Measurements from ENCODE around the gene STON1. TPM values are rescaled to one million over a fixed set of nuclear protein-coding genes. Genes with fewer than 3 reads are reported as not detected.

Gene STON1
- total and polyA plus RNA-seq, 2 experiments from 2014 or later = 3.0 to 5.6 TPM

DNA sequence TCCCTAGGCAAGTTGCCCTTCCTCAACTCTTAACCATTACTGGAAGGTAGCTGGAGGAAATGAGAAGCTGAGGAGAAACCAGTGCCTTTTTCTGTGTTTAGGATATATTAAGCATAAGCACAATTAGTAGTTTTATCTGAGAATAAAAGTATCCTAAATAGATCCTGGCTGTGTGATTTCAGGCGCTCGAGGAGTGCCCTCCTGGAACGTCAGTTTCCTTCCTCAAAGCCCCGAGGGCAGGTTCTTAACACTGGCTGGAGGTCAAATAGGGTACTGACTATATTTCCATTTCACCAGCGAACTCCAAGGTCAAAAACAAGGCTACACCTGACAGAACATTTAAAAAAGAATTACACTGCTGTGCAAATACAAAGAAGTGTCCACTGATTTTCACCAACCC, 1.5 kb upstream of the STON1 start:
- in situ Hi-C loops (cut with MboI) = no loop called here
- WGBS, 2 experiments (ENCODE audit: low coverage in 1 of 2, low lambda C conversion rate in 2 of 2, missing lambda C conversion rate in 2 of 2) = 90 to 99% methylated on average over 5 of the region's 5 CpGs
- Histone ChIP-seq H4K20me1 (ENCODE audit: insufficient read depth) (no peaks in the 10 kb centered on the region), H3K9me3 (ENCODE audit: low read depth) (no peaks in the 10 kb centered on the region), H3K36me3 (ENCODE audit: low read depth) (no peaks in the 10 kb centered on the region), H3K9me2 (ENCODE audit: insufficient read depth) (no peaks in the 10 kb centered on the region), H3K27me3 (replicated peaks; ENCODE audit: insufficient read depth) (no peaks in the 10 kb centered on the region), H3K4me1 (ENCODE audit: insufficient read depth) (peaks cover 6% of the 10 kb centered on the region; the same call in 1 of the 2 replicates), H3K9ac (no peak overlapping the region), H3K4me3 (no peak overlapping the region), H3K79me2 (ENCODE audit: insufficient read depth) (0 out of 2 replicates have a peak, but pooled peaks cover 4% of the 10 kb centered on the region), H3F3A (ENCODE audit: insufficient read depth) (peaks cover 31% of the 10 kb centered on the region), H2AFZ (no peak overlapping the region), H3K4me2 (ENCODE audit: unreplicated experiment) (no peak overlapping the region), H3K27ac (no peak overlapping the region)
- TF ChIP-seq EZH2phosphoT487 (IDR thresholded peaks at IDR 0.05; ENCODE audit: insufficient read depth, low read depth) = no peak
- TF ChIP-seq EZH2 (IDR thresholded peaks at IDR 0.05; ENCODE audit: insufficient read depth, poor library complexity, severe bottlenecking) = no peak
- DNase-seq = no peak

DNA sequence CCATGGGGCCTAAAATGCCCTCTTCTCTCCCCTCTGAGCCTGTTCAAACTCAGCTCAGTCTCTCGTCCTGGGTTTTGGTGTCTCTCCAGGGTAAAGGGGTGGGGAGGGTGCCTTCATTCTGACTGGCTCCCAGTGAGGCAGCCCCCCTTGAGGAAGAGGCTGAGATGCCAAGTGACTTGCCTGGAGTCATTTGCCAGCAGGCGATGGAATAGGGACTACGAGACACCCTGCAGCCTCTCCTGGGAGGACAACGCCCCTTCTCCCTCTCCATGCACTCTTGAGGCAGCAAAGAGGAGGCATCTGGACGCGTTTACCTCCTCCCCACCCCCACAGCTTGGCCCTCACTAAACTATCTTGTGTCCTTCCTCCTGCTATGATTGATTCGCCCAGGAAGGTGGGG, 760 bp upstream of the STON1 start:
- no peaks in the 10 kb centered on the region for H3K9me3 ChIP-seq (ENCODE audit: low read depth)
- H3F3A ChIP-seq (ENCODE audit: insufficient read depth) = peaks cover 31% of the 10 kb centered on the region
- no peaks in the 10 kb centered on the region for H3K36me3 ChIP-seq (ENCODE audit: low read depth)
- WGBS, 2 experiments (ENCODE audit: low coverage in 1 of 2, low lambda C conversion rate in 2 of 2, missing lambda C conversion rate in 2 of 2) = 6 to 12% methylated on average over 6 to 7 of the region's 7 CpGs
- no peaks in the 10 kb centered on the region for H3K27me3 ChIP-seq (replicated peaks; ENCODE audit: insufficient read depth)
- no peak overlapping the region for H3K27ac ChIP-seq
- in situ Hi-C loops (cut with MboI) = no loop called here
- TF ChIP-seq EZH2phosphoT487 (IDR thresholded peaks at IDR 0.05; ENCODE audit: insufficient read depth, low read depth) (no peak), EZH2 (IDR thresholded peaks at IDR 0.05; ENCODE audit: insufficient read depth, poor library complexity, severe bottlenecking) (no peak)
- 0 out of 2 replicates have a peak, but pooled peaks cover 4% of the 10 kb centered on the region for H3K79me2 ChIP-seq (ENCODE audit: insufficient read depth)
- H2AFZ ChIP-seq = no peak overlapping the region
- no peaks in the 10 kb centered on the region for H3K9me2 ChIP-seq (ENCODE audit: insufficient read depth)
- no peaks in the 10 kb centered on the region for H4K20me1 ChIP-seq (ENCODE audit: insufficient read depth)
- no peak overlapping the region for H3K9ac ChIP-seq
- H3K4me1 ChIP-seq (ENCODE audit: insufficient read depth) = peaks cover 6% of the 10 kb centered on the region; the same call in 1 of the 2 replicates
- no peak overlapping the region for H3K4me3 ChIP-seq
- no peak overlapping the region for H3K4me2 ChIP-seq (ENCODE audit: unreplicated experiment)
- peak; percentile 40 for DNase-seq

DNA sequence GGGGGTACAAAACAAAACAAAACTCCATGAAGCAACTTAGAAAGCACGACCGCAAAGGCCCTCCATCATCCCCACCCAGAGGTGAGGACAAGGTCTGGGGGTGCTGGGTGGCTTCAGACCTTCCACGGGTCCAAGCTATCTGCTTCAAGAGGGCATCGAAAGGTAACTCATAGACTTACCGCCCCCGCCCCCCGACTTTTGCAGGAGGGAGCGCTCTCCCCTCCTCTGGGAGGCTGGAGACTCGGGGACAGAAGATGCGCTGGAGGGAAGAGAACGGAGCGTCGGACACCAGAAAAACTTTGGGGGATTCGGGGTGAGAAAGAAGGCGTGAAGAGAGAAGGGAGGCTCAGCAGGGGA, 300 bp upstream of the STON1 start:
- H3K4me3 ChIP-seq = peak overlapping the region; percentile 89
- H4K20me1 ChIP-seq (ENCODE audit: insufficient read depth) = no peaks in the 10 kb centered on the region
- peaks cover 6% of the 10 kb centered on the region; the same call in 1 of the 2 replicates for H3K4me1 ChIP-seq (ENCODE audit: insufficient read depth)
- H3K9me3 ChIP-seq (ENCODE audit: low read depth) = no peaks in the 10 kb centered on the region
- H2AFZ ChIP-seq = peak overlapping the region; percentile 88
- 0 out of 2 replicates have a peak, but pooled peaks cover 4% of the 10 kb centered on the region for H3K79me2 ChIP-seq (ENCODE audit: insufficient read depth)
- peak overlapping the region; percentile 89 for H3K9ac ChIP-seq
- no peak for DNase-seq
- H3K36me3 ChIP-seq (ENCODE audit: low read depth) = no peaks in the 10 kb centered on the region
- H3K4me2 ChIP-seq (ENCODE audit: unreplicated experiment) = peak overlapping the region; percentile 98
- TF ChIP-seq EZH2 (IDR thresholded peaks at IDR 0.05; ENCODE audit: insufficient read depth, poor library complexity, severe bottlenecking) = no peak
- TF ChIP-seq EZH2phosphoT487 (IDR thresholded peaks at IDR 0.05; ENCODE audit: insufficient read depth, low read depth) = no peak
- in situ Hi-C loops (cut with MboI) = no loop called here
- H3K27ac ChIP-seq = no peak overlapping the region
- H3K27me3 ChIP-seq (replicated peaks; ENCODE audit: insufficient read depth) = no peaks in the 10 kb centered on the region
- no peaks in the 10 kb centered on the region for H3K9me2 ChIP-seq (ENCODE audit: insufficient read depth)
- 0 to 2% methylated on average over 12 to 15 of the region's 15 CpGs for WGBS, 2 experiments (ENCODE audit: low coverage in 1 of 2, low lambda C conversion rate in 2 of 2, missing lambda C conversion rate in 2 of 2)
- peaks cover 31% of the 10 kb centered on the region for H3F3A ChIP-seq (ENCODE audit: insufficient read depth)

DNA sequence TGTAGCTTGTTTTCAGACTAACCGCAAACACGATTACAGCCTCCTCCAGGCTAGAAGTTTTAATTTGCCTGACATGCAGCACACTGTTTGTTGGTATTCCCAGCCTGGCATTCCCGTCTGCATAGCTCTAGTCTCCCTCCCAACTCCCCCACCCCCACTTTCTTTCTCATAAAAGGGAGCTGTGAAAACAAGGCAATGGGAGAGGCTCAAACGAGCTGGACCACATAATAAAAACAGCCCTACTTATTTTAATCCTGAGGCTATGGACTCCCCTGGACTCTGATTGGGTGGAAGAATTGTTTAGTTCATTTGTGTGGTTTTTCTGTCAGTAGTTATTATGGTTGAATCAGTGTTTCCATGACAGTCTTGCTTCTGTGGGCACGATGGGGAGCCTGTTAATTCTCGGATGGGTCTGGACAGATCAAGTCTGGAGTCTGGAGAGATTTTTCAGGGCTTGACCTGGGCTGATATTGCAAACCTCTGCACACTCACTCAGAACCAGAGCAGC, 1.2 kb downstream of the STON1 start:
- WGBS, 2 experiments (ENCODE audit: low coverage in 1 of 2, low lambda C conversion rate in 2 of 2, missing lambda C conversion rate in 2 of 2) = 1 to 5% methylated on average over 6 of the region's 6 CpGs
- no peaks in the 10 kb centered on the region for H3K27me3 ChIP-seq (replicated peaks; ENCODE audit: insufficient read depth)
- H3K27ac ChIP-seq = peak overlapping the region; percentile 76
- H3K4me1 ChIP-seq (ENCODE audit: insufficient read depth) = peaks cover 6% of the 10 kb centered on the region; the same call in 1 of the 2 replicates
- TF ChIP-seq EZH2phosphoT487 (IDR thresholded peaks at IDR 0.05; ENCODE audit: insufficient read depth, low read depth) (no peak), EZH2 (IDR thresholded peaks at IDR 0.05; ENCODE audit: insufficient read depth, poor library complexity, severe bottlenecking) (no peak)
- DNase-seq = peak; percentile 88
- H4K20me1 ChIP-seq (ENCODE audit: insufficient read depth) = no peaks in the 10 kb centered on the region
- H3K9me2 ChIP-seq (ENCODE audit: insufficient read depth) = no peaks in the 10 kb centered on the region
- 0 out of 2 replicates have a peak, but pooled peaks cover 4% of the 10 kb centered on the region for H3K79me2 ChIP-seq (ENCODE audit: insufficient read depth)
- peak overlapping the region; percentile 100 for H3K4me2 ChIP-seq (ENCODE audit: unreplicated experiment)
- H3F3A ChIP-seq (ENCODE audit: insufficient read depth) = peaks cover 31% of the 10 kb centered on the region
- H3K36me3 ChIP-seq (ENCODE audit: low read depth) = no peaks in the 10 kb centered on the region
- no peaks in the 10 kb centered on the region for H3K9me3 ChIP-seq (ENCODE audit: low read depth)
- H3K9ac ChIP-seq = peak overlapping the region; percentile 89
- peak overlapping the region; percentile 89 for H3K4me3 ChIP-seq
- H2AFZ ChIP-seq = peak overlapping the region; percentile 88
- in situ Hi-C loops (cut with MboI) = no loop called here

Measured in GM23248 (cell line).